ENCODE results near the gene MFSD11.
"Not testable (repeated sequence)": the region's sequence is repeated elsewhere in the genome, so short reads cannot be mapped to it uniquely, and the experiment has no call there.

Gene MFSD11

GRCh38 chr17:76709077-76709950, 28.6 kb upstream of the MFSD11 start:
- DNase-seq, result no peak

GRCh38 chr17:76709951-76710862, 27.7 kb upstream of the MFSD11 start:
- not testable (repeated sequence) for DNase-seq

- DNase-seq, result peak; percentile 48
Observed at GRCh38 chr17:76710863-76711611, 26.9 kb upstream of the MFSD11 start, which contains the start of gene MXRA7. MXRA7 (minus strand) TSS chr17:76710965; CDS start chr17:76710946, 19 bp downstream.

GRCh38 chr17:76712321-76712720, 25.6 kb upstream of the MFSD11 start:
- DNase-seq, result not testable (repeated sequence)

- DNase-seq, result no peak
Observed at GRCh38 chr17:76713765-76714164, 24.2 kb upstream of the MFSD11 start.

- DNase-seq, result no peak
Observed at GRCh38 chr17:76714336-76714735, 23.6 kb upstream of the MFSD11 start.

- peak; percentile 82 for DNase-seq
Observed at GRCh38 chr17:76714822-76715495, 23.0 kb upstream of the MFSD11 start.

GRCh38 chr17:76715496-76715830, 22.5 kb upstream of the MFSD11 start:
- no peak for DNase-seq

- no peak for DNase-seq
Observed at GRCh38 chr17:76716146-76716838, 21.6 kb upstream of the MFSD11 start.

- DNase-seq, result no peak
Observed at GRCh38 chr17:76716839-76717215, 21.1 kb upstream of the MFSD11 start.

- no peak for DNase-seq
Observed at GRCh38 chr17:76718516-76718915, 19.4 kb upstream of the MFSD11 start.

GRCh38 chr17:76720211-76720610, 17.7 kb upstream of the MFSD11 start:
- no peak for DNase-seq

GRCh38 chr17:76720941-76721340, 17.0 kb upstream of the MFSD11 start:
- no peak for DNase-seq

GRCh38 chr17:76721463-76721862, 16.5 kb upstream of the MFSD11 start:
- no peak for DNase-seq

- DNase-seq, result no peak
Observed at GRCh38 chr17:76722279-76722678, 15.6 kb upstream of the MFSD11 start.

GRCh38 chr17:76722977-76723376, 14.9 kb upstream of the MFSD11 start:
- DNase-seq, result not testable (repeated sequence)

- no peak for DNase-seq
Observed at GRCh38 chr17:76723812-76724211, 14.1 kb upstream of the MFSD11 start.

- peak; percentile 59 for DNase-seq
Observed at GRCh38 chr17:76725580-76726230, 12.2 kb upstream of the MFSD11 start.

GRCh38 chr17:76726231-76726775, 11.6 kb upstream of the MFSD11 start, which contains the start of gene JMJD6:
JMJD6 (minus strand) TSS chr17:76726606; CDS start chr17:76726475, 131 bp downstream.
- peak; percentile 91 for DNase-seq

Measured in activated CD4-positive, alpha-beta T cell treated with anti-CD3 and anti-CD28 coated beads, Interleukin-2, amount 50 U/mL, for 1 hour (primary cell).